IMR-90 (cell line): ENCODE results near the gene PELI1. TPM values are rescaled to one million over a fixed set of nuclear protein-coding genes. Genes with fewer than 3 reads are reported as not detected.

Source experiments
- ATAC-seq: fragments of 200-7000 bp; cut with Tn5 transposase; 2 replicates; pipeline ENCODE4 v1.9.1; 2020; ENCODE audit warnings: low read depth, mild to moderate bottlenecking, moderate library complexity
- BruUV-seq: library from RNA; stranded (reverse); fragments of 400-500 nt; replicated peaks from 2 replicates; lab custom pipeline; 2021; lab: Mats Ljungman, UMichigan
- CTCF ChIA-PET: fragments of 300-600 bp; formaldehyde crosslinking; extraction: SDS; loops from one replicate; lab custom pipeline; 2021; ENCODE audit warnings: antibody characterized with exemption; lab: Yijun Ruan, JAX
- POLR2A ChIA-PET: fragments of 300-600 bp; sonication (Branson Sonifier 250); formaldehyde crosslinking; loops from one replicate; lab custom pipeline; 2022; ENCODE audit warnings: antibody characterized with exemption; ENCODE audit not compliant: unreplicated experiment; lab: Charles Lee
- DNase-seq: peaks from one replicate; pipeline ENCODE4 v3.0.0; 2013
- H2AFZ ChIP-seq: replicated peaks from 2 replicates; pipeline ENCODE3; 2013; ENCODE audit warnings: low read length, mild to moderate bottlenecking; ENCODE audit not compliant: poor library complexity
- H2AK5ac ChIP-seq: 2 replicates; pipeline ENCODE4 v1.6.1; 2013; ENCODE audit warnings: low read depth, low read length, inconsistent platforms
- H2AK9ac ChIP-seq: replicated peaks from 2 replicates; pipeline ENCODE3; 2013; ENCODE audit warnings: mild to moderate bottlenecking, low read depth, low read length, moderate library complexity; ENCODE audit not compliant: poor library complexity
- H2BK120ac ChIP-seq: 2 replicates; pipeline ENCODE4 v1.6.1; 2013; ENCODE audit warnings: low read depth, low read length, inconsistent platforms
- H2BK15ac ChIP-seq: 3 replicates; pipeline ENCODE4 v1.6.1; 2013; ENCODE audit warnings: low read depth, low read length, inconsistent platforms
- H2BK20ac ChIP-seq: 2 replicates; pipeline ENCODE4 v1.6.1; 2013; ENCODE audit warnings: low read depth, mild to moderate bottlenecking, inconsistent platforms, low read length, moderate library complexity
- H2BK5ac ChIP-seq: 2 replicates; pipeline ENCODE4 v1.6.1; 2013; ENCODE audit warnings: mild to moderate bottlenecking, low read depth, low read length, inconsistent platforms; ENCODE audit not compliant: poor library complexity, severe bottlenecking
- H3K14ac ChIP-seq: replicated peaks from 2 replicates; pipeline ENCODE4 v1.6.1; 2013; ENCODE audit warnings: low read depth, low read length, inconsistent platforms
- H3K18ac ChIP-seq: 2 replicates; pipeline ENCODE4 v1.6.1; 2013; ENCODE audit warnings: low read depth, low read length, control low read depth
- H3K23ac ChIP-seq: 2 replicates; pipeline ENCODE4 v1.6.1; 2013; ENCODE audit warnings: low read depth, low read length, inconsistent platforms
- H3K27ac ChIP-seq: 2 replicates; pipeline ENCODE4 v1.5.1; 2013; ENCODE audit warnings: mild to moderate bottlenecking, control low read depth, low read length; ENCODE audit not compliant: insufficient read depth
- H3K27me3 ChIP-seq: 2 replicates; pipeline ENCODE4 v1.6.1; 2013; ENCODE audit warnings: low read length; ENCODE audit not compliant: control insufficient read depth, insufficient read depth
- H3K36me3 ChIP-seq: 2 replicates; pipeline ENCODE4 v1.6.1; 2013; ENCODE audit warnings: low read length, mixed read lengths; ENCODE audit not compliant: control insufficient read depth, insufficient read depth
- H3K4ac ChIP-seq: 2 replicates; pipeline ENCODE4 v1.6.1; 2013; ENCODE audit warnings: low read depth, low read length, inconsistent platforms
- H3K4me1 ChIP-seq: 2 replicates; pipeline ENCODE4 v1.6.1; 2013; ENCODE audit warnings: low read length, mixed read lengths; ENCODE audit not compliant: control insufficient read depth, insufficient read depth
- H3K4me2 ChIP-seq: 2 replicates; pipeline ENCODE4 v1.6.1; 2013; ENCODE audit warnings: low read depth, mild to moderate bottlenecking, control low read depth, low read length, moderate library complexity
- H3K4me3 ChIP-seq: 2 replicates; pipeline ENCODE4 v1.5.1; 2013; ENCODE audit warnings: low read depth, mild to moderate bottlenecking, control low read depth, low read length, moderate library complexity; ENCODE audit not compliant: insufficient read depth
- H3K56ac ChIP-seq: 2 replicates; pipeline ENCODE4 v1.6.1; 2013; ENCODE audit warnings: low read length, inconsistent platforms; ENCODE audit not compliant: insufficient read depth; ENCODE audit errors: extremely low read depth
- H3K79me1 ChIP-seq, 2 experiments: 2 replicates each; pipeline ENCODE4 v1.6.1; 2013; ENCODE audit warnings: low read length in 2 of 2, inconsistent platforms in 1 of 2, low read depth in 1 of 2
- H3K9ac ChIP-seq: 2 replicates; pipeline ENCODE4 v1.6.1; 2013; ENCODE audit warnings: low read depth, low read length, control low read depth
- H3K9me1 ChIP-seq: 2 replicates; pipeline ENCODE4 v1.6.1; 2013; ENCODE audit warnings: low read length, inconsistent platforms; ENCODE audit not compliant: insufficient read depth
- H3K9me3 ChIP-seq: 2 replicates; pipeline ENCODE4 v1.6.1; 2013; ENCODE audit warnings: low read length; ENCODE audit not compliant: control insufficient read depth, insufficient read depth
- H4K20me1 ChIP-seq: 2 replicates; pipeline ENCODE4 v1.6.1; 2013; ENCODE audit warnings: low read length, inconsistent platforms; ENCODE audit not compliant: insufficient read depth
- H4K5ac ChIP-seq: 2 replicates; pipeline ENCODE4 v1.6.1; 2013; ENCODE audit warnings: mild to moderate bottlenecking, low read depth, low read length, control low read depth
- H4K8ac ChIP-seq, 2 experiments: 2 replicates each; pipeline ENCODE4 v1.6.1; 2013; ENCODE audit warnings: low read depth in 2 of 2, low read length in 2 of 2, control low read depth in 1 of 2, inconsistent platforms in 1 of 2
- H4K91ac ChIP-seq: 2 replicates; pipeline ENCODE4 v1.6.1; 2013; ENCODE audit warnings: low read depth, low read length, inconsistent platforms; ENCODE audit not compliant: insufficient read depth
- CHD1 ChIP-seq: IDR thresholded peaks from 2 replicates; pipeline ENCODE4 v1.6.1; 2012; ENCODE audit warnings: low read depth, low read length, improper control_type of control experiment
- FOS ChIP-seq: fragments of 150-350 bp; IDR thresholded peaks from 2 replicates; pipeline ENCODE4 v1.6.1; 2016; ENCODE audit warnings: low read depth, low read length
- MXI1 ChIP-seq: IDR thresholded peaks from 2 replicates; pipeline ENCODE4 v1.6.1; 2012; ENCODE audit warnings: low read depth, mild to moderate bottlenecking, low read length, moderate library complexity, borderline replicate concordance
- POLR2A ChIP-seq: IDR thresholded peaks from 2 replicates; pipeline ENCODE4 v1.6.1; 2012; ENCODE audit warnings: mild to moderate bottlenecking, low read depth, low read length
- RAD21 ChIP-seq: IDR thresholded peaks from 2 replicates; pipeline ENCODE4 v1.6.1; 2012; ENCODE audit warnings: low read length, improper control_type of control experiment
- RCOR1 ChIP-seq: IDR thresholded peaks from 2 replicates; pipeline ENCODE4 v1.6.1; 2012; ENCODE audit warnings: mild to moderate bottlenecking, low read length, improper control_type of control experiment; ENCODE audit not compliant: insufficient replicate concordance
- RFX5 ChIP-seq: IDR thresholded peaks from 2 replicates; pipeline ENCODE4 v1.8.0; 2012; ENCODE audit warnings: low read depth, mild to moderate bottlenecking, low read length, moderate library complexity
- WGBS, 2 experiments: methylation state at CpG; one replicate each; pipeline versions ENCODE4 v1.1.5 to v1.1.7; 2013; ENCODE audit warnings: missing lambda C conversion rate in 2 of 2; ENCODE audit not compliant: insufficient read length in 1 of 2; ENCODE audit errors: extremely low coverage in 2 of 2; 5-methylcytosine and 5-hydroxymethylcytosine counted together
- dilution Hi-C: fragments of 300-500 bp; cut with HindIII; formaldehyde crosslinking; loops from one replicate; pipeline ENCODE4 v1.14.3; 2018; ENCODE audit warnings: low sequenced_read_pairs; ENCODE audit not compliant: unreplicated experiment
- in situ Hi-C: fragments of 300-500 bp; cut with MboI; formaldehyde crosslinking; loops from 3 replicates; pipeline ENCODE4 v1.14.3; 2019; ENCODE audit warnings: low sequenced_read_pairs, inconsistent platforms, mixed read lengths
- intact Hi-C: fragments of 100-400 bp; cut with micrococcal nuclease; formaldehyde crosslinking; loops from 2 replicates; pipeline ENCODE4 v1.10.0; 2022
- polyA plus RNA-seq, 3 experiments: library from polyadenylated mRNA; depleted of rRNA; stranded (reverse); fragments of >200 nt; gene quantifications; 2 replicates each; pipeline ENCODE4 v1.2.3, GENCODE V29; 2012; ENCODE audit warnings: low replicate concordance in 1 of 3
- total RNA-seq: library from RNA; depleted of rRNA; stranded (reverse); fragments of >200 nt; gene quantifications from 2 replicates; pipeline ENCODE4 v1.2.3, GENCODE V29; 2012
- TF ChIP-seq, protein P1 (sequence below): fragments of 150-350 bp; IDR thresholded peaks from 2 replicates; pipeline ENCODE4 v1.6.1; 2017; ENCODE audit warnings: mild to moderate bottlenecking, antibody characterized with exemption, low read length, low read depth
- TF ChIP-seq, protein P2 (sequence below): conservative IDR thresholded peaks from 2 replicates; pipeline ENCODE4 v1.5.1; 2012; ENCODE audit warnings: mild to moderate bottlenecking, low read depth, low read length, improper control_type of control experiment
- TF ChIP-seq, protein P3 (sequence below): fragments of 150-350 bp; IDR thresholded peaks from 2 replicates; pipeline ENCODE4 v1.6.1; 2016; ENCODE audit warnings: low read depth, mild to moderate bottlenecking, low read length, moderate library complexity, borderline replicate concordance

PELI1 gene
- total and polyA plus RNA-seq, 2 of the 4 experiments (the other 2 are of a cell fraction) = 2.2 to 2.5 TPM

DNA sequence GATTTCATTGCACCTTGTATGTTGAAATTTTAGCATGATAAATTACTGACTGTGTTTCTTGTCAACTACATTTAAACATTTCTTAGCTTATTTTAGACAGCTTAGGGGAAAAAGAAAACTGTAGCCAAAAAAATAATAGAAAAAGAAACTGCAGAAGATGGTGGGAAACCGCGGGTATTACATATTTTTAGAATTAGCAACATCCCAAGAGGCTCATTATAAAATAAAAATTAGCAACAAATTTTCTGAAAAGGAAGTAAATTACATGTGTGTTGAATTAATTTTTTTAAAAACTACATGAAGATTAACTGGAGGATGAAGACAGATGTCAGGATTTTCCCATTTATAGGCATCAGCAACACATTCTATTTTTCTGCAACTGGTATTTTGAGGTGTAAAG lies 4.3 kb downstream of the PELI1 start:
- H4K91ac ChIP-seq = no peak overlapping the region
- no peak overlapping the region for H4K8ac ChIP-seq
- no CpG with 5 or more reads among the region's 2 CpGs for WGBS, 2 experiments
- H3K27ac ChIP-seq = no peak overlapping the region
- CTCF ChIA-PET = interaction anchor here (1.1 kb wide), 1 partner anchor 90 kb away, joined by 3 read pairs; no protein-coding TSS in a partner anchor
- DNase-seq = no peak
- POLR2A ChIA-PET = no interaction called here
- dilution Hi-C loops = no loop called here
- H3K79me1 ChIP-seq = peaks cover 0 to 6% of the 10 kb centered on the region in 2 experiments; a peak in 1 of 4 replicates
- no peak overlapping the region for H3K18ac ChIP-seq
- no peaks in the 10 kb centered on the region for H3K9me3 ChIP-seq
- no peak overlapping the region for H3K9ac ChIP-seq
- H3K9me1 ChIP-seq = peaks cover 3% of the 10 kb centered on the region; the same call in 1 of the 2 replicates
- no peak overlapping the region for H3K14ac ChIP-seq
- TF ChIP-seq MXI1 (no peak), RFX5 (no peak), CHD1 (no peak), FOS (no peak), RCOR1 (no peak), POLR2A (no peak), RAD21 (no peak)
- TF ChIP-seq, protein P1, sequence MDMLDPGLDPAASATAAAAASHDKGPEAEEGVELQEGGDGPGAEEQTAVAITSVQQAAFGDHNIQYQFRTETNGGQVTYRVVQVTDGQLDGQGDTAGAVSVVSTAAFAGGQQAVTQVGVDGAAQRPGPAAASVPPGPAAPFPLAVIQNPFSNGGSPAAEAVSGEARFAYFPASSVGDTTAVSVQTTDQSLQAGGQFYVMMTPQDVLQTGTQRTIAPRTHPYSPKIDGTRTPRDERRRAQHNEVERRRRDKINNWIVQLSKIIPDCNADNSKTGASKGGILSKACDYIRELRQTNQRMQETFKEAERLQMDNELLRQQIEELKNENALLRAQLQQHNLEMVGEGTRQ = no peak
- TF ChIP-seq, protein P2, sequence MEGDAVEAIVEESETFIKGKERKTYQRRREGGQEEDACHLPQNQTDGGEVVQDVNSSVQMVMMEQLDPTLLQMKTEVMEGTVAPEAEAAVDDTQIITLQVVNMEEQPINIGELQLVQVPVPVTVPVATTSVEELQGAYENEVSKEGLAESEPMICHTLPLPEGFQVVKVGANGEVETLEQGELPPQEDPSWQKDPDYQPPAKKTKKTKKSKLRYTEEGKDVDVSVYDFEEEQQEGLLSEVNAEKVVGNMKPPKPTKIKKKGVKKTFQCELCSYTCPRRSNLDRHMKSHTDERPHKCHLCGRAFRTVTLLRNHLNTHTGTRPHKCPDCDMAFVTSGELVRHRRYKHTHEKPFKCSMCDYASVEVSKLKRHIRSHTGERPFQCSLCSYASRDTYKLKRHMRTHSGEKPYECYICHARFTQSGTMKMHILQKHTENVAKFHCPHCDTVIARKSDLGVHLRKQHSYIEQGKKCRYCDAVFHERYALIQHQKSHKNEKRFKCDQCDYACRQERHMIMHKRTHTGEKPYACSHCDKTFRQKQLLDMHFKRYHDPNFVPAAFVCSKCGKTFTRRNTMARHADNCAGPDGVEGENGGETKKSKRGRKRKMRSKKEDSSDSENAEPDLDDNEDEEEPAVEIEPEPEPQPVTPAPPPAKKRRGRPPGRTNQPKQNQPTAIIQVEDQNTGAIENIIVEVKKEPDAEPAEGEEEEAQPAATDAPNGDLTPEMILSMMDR = no peak
- TF ChIP-seq, protein P3, sequence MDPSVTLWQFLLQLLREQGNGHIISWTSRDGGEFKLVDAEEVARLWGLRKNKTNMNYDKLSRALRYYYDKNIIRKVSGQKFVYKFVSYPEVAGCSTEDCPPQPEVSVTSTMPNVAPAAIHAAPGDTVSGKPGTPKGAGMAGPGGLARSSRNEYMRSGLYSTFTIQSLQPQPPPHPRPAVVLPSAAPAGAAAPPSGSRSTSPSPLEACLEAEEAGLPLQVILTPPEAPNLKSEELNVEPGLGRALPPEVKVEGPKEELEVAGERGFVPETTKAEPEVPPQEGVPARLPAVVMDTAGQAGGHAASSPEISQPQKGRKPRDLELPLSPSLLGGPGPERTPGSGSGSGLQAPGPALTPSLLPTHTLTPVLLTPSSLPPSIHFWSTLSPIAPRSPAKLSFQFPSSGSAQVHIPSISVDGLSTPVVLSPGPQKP = no peak
- BruUV-seq = no TSS peak
- H3K23ac ChIP-seq = no peak overlapping the region
- no peak for ATAC-seq
- H2BK15ac ChIP-seq = no peak overlapping the region
- in situ Hi-C loops = no loop called here
- no peak overlapping the region for H2AFZ ChIP-seq
- H3K4ac ChIP-seq = no peak overlapping the region
- H2BK120ac ChIP-seq = no peak overlapping the region
- no peak overlapping the region for H3K56ac ChIP-seq
- no peak overlapping the region for H2AK5ac ChIP-seq
- H3K4me2 ChIP-seq = no peak overlapping the region
- no peaks in the 10 kb centered on the region for H4K20me1 ChIP-seq
- intact Hi-C loops = loop anchor here (5.0 to 10.0 kb wide), 3 partner anchors 172 to 725 kb away; no protein-coding TSS in a partner anchor
- H2BK5ac ChIP-seq = no peak overlapping the region
- no peak overlapping the region for H2BK20ac ChIP-seq
- H3K4me3 ChIP-seq = no peak overlapping the region
- H3K27me3 ChIP-seq = no peaks in the 10 kb centered on the region
- no peak overlapping the region for H2AK9ac ChIP-seq
- no peaks in the 10 kb centered on the region for H3K4me1 ChIP-seq
- H3K36me3 ChIP-seq = no peaks in the 10 kb centered on the region
- H4K5ac ChIP-seq = no peak overlapping the region
